Fibroblast of villous mesenchyme (primary cell): ENCODE results near the gene DHRS7C. TPM values are rescaled to one million over a fixed set of nuclear protein-coding genes. Genes with fewer than 3 reads are reported as not detected.

Source experiments
- DNase-seq: peaks from one replicate; pipeline ENCODE4 v3.0.0-alpha.2; 2010; ENCODE audit warnings: low read depth
- H3K4me3 ChIP-seq: 2 replicates; pipeline ENCODE4 v1.5.1; 2011; ENCODE audit warnings: low read depth, mild to moderate bottlenecking, low read length
- total RNA-seq: library from RNA; depleted of rRNA; stranded (reverse); fragments of >200 nt; gene quantifications from 2 replicates; pipeline ENCODE4 v1.2.3, GENCODE V29; 2012
- TF ChIP-seq, protein P1 (sequence below): IDR thresholded peaks from 2 replicates; pipeline ENCODE4 v1.5.1; 2012; ENCODE audit warnings: low read depth, mild to moderate bottlenecking, low read length; ENCODE audit not compliant: insufficient read depth

Gene DHRS7C
- total RNA-seq, 1 donor = not detected

DNA sequence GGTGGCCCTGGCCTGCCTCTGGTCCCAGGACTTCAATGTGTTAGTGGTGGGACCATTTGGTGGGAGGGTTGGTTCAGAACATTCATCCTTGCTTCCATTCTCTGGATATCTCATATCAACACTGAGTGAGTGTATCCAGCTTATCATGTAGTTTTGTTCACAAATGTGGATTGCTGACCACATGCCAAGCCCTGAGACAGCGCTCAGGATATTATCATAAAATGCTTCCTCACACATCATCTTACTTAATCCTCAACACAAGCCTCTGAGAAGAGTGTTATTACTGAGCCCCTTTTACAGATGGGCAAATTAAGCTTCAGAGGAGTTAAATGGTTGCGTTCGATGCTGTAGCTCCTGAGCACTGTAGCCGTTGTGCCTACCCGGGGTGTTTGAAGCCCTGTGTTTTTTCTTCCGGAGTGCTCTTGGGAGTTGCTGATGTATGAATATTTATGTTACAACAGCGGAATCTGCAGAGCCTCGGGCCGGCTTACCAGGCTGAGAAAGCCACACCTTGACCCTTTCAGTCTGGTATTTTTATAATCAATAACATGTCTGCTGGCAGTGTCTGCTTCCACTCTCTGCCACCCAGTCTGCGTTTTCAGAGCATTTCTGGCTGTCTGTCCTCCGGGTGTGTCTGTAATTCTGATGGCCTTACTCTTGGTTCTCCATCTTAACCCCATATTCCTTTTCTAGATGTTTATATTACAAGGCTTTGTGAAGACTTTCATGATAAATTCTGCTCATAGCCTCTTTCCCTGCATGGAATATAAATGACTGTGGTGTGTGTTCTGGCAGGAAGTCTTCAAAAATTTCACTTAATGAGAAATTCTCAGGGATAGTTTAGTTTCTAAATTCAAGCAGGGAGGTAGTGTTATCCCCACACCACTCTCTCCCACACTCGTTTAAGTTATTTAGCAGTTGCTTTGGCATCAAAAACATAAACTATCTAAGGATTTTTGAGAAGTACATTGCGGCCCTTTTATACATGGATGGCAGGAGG, 37.2 kb upstream of the DHRS7C start:
- DNase-seq = peak; percentile 91
- no peak overlapping the region for H3K4me3 ChIP-seq
- TF ChIP-seq, protein P1, sequence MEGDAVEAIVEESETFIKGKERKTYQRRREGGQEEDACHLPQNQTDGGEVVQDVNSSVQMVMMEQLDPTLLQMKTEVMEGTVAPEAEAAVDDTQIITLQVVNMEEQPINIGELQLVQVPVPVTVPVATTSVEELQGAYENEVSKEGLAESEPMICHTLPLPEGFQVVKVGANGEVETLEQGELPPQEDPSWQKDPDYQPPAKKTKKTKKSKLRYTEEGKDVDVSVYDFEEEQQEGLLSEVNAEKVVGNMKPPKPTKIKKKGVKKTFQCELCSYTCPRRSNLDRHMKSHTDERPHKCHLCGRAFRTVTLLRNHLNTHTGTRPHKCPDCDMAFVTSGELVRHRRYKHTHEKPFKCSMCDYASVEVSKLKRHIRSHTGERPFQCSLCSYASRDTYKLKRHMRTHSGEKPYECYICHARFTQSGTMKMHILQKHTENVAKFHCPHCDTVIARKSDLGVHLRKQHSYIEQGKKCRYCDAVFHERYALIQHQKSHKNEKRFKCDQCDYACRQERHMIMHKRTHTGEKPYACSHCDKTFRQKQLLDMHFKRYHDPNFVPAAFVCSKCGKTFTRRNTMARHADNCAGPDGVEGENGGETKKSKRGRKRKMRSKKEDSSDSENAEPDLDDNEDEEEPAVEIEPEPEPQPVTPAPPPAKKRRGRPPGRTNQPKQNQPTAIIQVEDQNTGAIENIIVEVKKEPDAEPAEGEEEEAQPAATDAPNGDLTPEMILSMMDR = no peak

DNA sequence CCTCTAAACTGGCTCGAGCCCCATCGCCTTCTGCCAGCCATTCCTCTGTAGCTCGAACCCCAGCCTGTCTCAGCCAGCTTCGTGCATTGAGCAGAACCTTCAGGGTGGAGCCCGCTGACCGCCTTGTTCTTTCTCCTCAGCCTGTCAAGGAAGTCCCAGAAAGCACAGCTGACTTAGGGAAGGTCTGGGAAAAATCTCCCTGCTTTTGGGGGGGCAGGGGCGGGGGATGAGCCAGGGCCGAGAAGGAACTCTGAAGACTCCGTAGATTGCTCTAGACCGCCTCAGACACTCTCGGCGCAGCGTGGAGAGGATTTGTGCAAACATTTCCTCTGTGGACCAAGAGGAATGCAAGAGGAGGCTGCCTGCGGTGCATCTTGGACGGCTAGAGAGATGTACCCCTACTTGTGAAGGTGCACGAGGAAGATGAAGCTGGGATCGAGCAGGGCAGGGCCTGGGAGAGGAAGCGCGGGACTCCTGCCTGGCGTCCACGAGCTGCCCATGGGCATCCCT, 34.3 kb upstream of the DHRS7C start, which contains the start of gene GLP2R:
Gene GLP2R (plus strand): TSS at position 284 of the 510 bp plus-strand sequence. CDS start 140 bp downstream, at position 424.
- TF ChIP-seq, protein P1 = no peak
- H3K4me3 ChIP-seq = peak within 1 kb of the TSS; percentile 37
- peak; percentile 47 for DNase-seq

DNA sequence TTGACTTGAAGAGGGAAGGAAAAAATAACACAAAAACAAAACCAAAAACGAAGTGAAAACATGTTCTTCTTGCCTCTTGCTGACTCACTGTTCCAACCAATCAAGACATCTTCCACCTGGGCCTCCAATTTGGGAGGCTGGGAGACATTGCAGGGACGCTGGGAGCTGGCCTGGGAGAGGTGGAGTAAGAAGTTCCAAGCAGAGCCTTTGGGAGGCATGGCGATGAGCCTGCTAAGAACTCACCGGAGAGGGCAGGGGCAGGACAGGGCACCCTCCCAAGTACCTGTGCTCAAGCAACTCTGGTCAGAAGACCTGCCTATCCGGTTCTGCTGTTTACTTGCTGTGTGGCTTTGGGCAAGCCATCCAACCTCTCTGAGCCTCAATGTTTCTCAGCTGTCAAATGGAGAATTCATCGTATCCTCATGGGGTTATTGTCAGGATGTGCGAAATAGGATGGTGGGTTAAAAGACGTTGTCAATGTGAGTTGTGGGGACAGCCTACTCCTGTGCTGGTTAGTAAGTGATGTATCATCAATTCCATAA, 33.5 kb upstream of the DHRS7C start:
- no peak overlapping the region for H3K4me3 ChIP-seq
- TF ChIP-seq, protein P1 = no peak
- DNase-seq = no peak

DNA sequence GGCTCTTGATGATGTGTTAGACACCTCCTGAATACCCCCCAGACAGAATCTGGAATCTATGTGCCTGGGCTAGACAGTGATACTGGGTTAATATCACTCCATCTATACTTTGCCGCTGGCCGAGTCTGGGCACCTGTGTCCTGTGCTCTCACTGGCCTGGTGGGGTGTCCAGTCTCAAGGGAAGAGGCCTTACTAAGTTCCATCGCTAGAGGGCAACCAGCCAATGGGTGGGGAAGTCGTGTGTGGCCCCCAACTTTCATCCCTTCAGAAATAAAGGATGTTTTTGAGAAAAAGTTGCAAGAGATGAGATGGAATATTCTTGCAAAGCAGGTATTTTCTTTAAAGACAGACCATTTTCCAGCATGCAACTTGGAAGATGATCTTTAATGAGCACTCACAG, 32.7 kb upstream of the DHRS7C start:
- DNase-seq = no peak
- TF ChIP-seq, protein P1 = peak; percentile 39
- no peak overlapping the region for H3K4me3 ChIP-seq

- H3K4me3 ChIP-seq = no peak within 1 kb of the TSS
- TF ChIP-seq, protein P1 = no peak
- DNase-seq = no peak
Observed at GRCh38 chr17:9821921-9822320, 30.5 kb upstream of the DHRS7C start, which contains the start of gene GSG1L2. GSG1L2 (minus strand) TSS chr17:9822079; CDS start chr17:9822071, 8 bp downstream.

- TF ChIP-seq, protein P1 = no peak
- no peak overlapping the region for H3K4me3 ChIP-seq
- no peak for DNase-seq
Observed at GRCh38 chr17:9820448-9820847, 29.1 kb upstream of the DHRS7C start.
